TTC549 (cell line): ENCODE results near the gene COLEC12.

Experiments
- FAIRE-seq: peaks from 2 replicates; lab custom pipeline; 2012; peaks lifted over from hg19 to GRCh38; lab: Jason Lieb, UNC

The COLEC12 gene

DNA sequence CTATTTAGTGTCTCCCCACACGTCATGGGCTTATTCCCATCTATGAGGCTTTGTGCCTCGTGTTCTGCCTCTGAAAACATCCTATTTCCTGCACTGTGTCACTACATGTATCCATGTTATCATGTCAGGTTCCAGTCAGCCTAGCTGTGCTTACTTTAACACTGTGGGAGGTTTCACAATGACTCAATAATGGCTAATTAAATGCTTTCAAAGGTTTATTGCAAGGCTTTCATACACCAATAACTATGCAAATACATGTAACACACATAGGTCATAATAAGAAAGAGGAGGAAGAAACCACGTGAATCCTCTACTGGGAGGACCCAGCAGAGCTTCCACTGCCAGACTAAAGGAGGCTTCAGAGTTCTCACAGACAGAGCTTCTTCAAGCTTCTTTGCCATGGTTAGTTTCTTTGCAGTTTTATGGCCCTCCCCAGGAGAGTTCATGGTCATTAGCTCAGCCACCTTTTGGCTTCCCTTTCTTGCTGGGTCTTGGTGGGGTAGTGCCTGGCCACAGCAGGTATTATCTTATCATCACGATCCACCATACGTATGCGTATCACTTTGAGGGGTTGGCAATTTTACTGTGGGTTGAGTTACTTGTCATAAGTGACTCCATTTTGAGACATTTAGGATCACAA lies 5.1 kb upstream of the COLEC12 start:
- no peak for FAIRE-seq

DNA sequence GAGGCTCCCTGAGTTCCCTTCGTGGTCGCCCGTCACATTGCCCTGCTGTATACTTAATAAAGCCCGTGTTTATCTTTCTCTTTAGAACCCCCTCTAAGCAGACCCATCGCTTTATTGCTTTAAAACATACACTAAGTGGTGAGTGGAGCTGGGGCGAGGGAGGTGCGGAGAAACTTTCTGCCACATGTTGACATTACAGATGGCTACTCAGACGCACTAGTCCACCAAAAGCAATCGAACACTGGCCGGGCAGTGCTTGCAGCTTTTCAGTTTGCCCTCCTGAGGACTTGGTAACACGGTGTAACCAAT lies 859 bp upstream of the COLEC12 start:
- no peak for FAIRE-seq

GRCh38 chr18:499776-500631 lies 497 bp downstream of the COLEC12 start:
- no peak for FAIRE-seq

- FAIRE-seq = no peak
Observed at GRCh38 chr18:498931-499775, 1.3 kb downstream of the COLEC12 start.

GRCh38 chr18:497688-498087 lies 2.8 kb downstream of the COLEC12 start:
- FAIRE-seq = no peak

DNA sequence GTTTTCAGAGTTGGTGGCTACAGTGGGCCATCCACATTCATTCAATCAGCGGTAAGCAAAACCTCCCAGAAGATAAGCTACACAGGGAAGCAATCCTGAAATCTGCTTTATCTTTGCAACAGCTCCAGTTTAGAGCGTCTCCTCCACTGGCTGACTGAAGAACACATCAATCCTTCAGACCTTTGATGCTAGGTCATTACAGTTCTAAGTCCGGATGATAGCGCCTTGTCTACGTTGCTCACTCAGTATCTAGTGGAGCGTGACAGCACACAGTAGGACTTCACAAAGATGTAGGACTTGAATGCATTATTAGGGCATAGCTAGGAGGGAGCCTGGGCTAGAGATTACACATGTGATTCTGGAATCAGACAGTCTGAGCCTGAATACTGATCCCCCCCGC lies 5.0 kb downstream of the COLEC12 start:
- FAIRE-seq = no peak

GRCh38 chr18:495017-495416 lies 5.5 kb downstream of the COLEC12 start:
- FAIRE-seq = no peak

GRCh38 chr18:493986-494983 lies 6.2 kb downstream of the COLEC12 start:
- no peak for FAIRE-seq

GRCh38 chr18:492451-492850 lies 8.1 kb downstream of the COLEC12 start:
- no peak for FAIRE-seq

DNA sequence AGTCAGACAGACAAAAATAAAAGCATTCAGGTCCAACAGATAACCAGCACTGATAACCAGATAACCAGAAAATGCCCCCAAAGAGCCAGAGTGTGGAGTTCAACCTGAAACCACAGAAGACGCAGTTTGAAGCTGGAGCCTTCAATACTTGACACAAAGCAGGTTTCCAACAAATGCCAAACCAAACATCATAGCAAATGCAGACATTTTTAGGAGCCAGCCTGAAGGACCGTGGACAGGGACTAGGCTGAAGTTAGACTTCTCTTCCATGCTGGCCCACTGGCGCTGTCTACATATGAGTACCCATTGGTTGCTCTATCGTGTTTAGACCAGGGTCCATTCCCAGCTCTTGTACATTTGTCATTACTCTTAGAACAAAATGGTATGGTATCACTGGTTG lies 9.9 kb downstream of the COLEC12 start:
- no peak for FAIRE-seq

DNA sequence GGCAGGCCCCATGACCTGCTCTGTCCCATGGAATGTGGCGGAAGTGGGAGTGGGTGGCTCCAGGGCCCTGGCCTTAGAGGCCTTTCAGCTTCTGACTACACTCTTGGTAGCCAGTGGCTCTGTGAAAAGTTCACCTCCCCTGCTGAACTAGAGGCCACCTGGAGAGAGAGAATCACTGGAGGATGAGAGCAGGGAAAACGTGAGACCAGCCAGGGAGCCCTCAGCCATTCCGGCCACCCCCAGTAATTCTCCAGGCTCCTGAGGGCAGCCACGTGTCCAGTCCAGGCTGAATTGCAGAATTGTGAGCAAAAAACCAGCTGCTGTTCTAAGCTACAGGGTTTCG lies 10.5 kb downstream of the COLEC12 start:
- FAIRE-seq = no peak

DNA sequence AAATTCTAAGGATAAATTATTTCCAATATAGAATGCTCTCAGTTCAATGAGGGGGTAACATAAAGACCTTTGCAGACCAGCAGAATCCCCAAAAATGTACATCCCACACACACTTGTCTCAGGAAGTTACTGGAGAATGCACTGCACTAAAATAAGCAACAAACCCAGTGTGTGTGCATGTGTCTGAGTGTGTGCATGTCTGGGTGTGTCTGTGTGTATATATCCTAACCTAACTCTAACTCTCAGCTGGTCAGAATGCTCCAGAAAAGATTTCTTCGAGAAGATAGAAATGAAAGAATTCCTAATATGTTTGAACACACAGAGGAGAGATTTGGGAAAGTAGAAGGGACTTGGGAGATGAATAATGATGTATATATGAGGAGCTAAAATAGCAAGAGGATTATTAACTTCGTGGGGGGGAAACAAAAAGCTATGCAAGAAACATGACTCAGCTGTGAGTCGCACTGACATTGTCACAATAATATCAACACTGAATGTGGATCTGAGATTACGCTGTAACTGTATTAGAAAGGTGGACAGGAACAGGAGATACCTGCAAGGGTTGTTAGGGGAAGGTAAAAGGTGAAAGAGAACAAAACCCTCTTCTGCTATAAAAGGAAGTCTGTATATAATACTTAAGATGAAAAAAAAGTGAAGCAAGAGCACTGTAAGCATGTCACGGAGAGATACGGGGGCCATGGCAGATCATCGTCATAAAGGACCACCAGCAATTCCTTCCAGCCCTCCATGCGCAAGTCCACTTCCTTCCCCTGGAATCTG lies 11.1 kb downstream of the COLEC12 start:
- FAIRE-seq = no peak

- FAIRE-seq = no peak
Observed at GRCh38 chr18:486929-487740, 13.4 kb downstream of the COLEC12 start.

DNA sequence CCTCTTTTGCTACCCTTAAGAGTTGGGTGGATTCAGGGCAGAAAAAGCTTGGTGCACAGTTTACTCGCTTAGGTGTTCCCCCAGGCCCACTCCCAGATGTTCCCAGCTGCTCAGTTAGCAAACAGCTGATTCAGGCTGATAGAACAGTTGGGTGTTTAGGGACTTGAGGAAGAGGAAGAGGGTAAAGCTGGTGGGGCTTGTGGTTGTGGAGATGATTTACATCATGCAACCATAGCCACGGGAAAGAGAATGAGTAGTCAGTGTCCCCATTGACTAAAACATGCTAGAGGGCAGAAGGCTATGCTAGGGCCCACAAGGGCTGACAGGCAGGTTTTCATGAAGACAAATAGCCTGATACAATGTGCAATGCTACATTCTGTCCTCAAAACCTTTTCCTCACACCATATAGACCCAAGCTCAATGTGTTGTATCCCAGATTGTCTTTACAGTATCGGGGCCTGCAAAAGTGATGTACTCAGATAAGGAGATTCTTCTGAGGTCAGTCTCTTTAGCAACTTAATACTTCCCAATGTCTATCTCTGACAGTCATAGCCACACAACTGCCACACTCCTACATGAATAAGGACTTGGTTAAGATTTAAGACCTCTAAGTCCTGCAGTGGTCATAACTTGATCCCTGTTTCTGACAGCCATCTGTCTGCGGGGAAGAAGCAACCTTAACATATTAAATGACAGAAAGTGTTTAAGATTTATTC lies 15.6 kb downstream of the COLEC12 start:
- no peak for FAIRE-seq

DNA sequence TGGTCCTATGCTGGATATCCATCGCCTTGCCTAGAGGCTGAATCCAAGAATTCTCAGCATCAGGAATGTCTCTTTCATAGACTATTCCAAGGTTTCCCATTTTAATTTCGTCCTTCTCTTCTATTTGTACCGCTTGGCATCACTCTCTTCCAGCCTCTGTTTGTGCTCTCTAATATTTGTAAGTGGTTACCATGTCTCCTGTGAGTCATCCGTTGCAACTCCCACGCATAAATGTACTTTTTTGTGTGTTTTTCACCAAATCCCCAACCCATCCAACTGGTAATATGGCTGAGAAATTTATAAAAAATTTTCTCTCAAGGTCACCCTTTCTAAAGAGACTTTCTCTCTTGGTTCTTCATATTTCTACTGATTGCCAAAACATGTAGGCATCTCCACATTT lies 21.8 kb downstream of the COLEC12 start:
- FAIRE-seq = no peak

DNA sequence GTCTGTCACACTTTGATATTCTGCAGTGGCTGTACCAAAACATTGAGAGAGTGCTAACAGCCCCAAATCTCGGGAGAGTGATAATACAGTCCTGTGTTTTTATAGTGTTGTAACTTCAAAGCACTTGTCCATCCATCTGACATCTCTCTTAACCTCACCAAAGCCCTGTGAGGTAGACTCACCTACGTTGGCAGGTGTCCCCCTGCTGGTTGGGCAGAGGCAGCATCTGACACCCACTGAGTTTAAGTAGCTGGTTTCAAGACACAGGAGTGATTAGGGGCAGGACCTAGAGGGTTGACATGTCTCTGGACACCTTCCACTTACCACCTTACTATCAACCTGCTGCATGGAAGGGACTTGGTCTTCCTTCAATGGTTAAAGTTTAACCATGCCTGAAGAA lies 22.9 kb downstream of the COLEC12 start:
- FAIRE-seq = no peak

- no peak for FAIRE-seq
Observed at GRCh38 chr18:476251-476664, 24.2 kb downstream of the COLEC12 start.

- FAIRE-seq = no peak
Observed at GRCh38 chr18:475202-476031, 25.1 kb downstream of the COLEC12 start.

DNA sequence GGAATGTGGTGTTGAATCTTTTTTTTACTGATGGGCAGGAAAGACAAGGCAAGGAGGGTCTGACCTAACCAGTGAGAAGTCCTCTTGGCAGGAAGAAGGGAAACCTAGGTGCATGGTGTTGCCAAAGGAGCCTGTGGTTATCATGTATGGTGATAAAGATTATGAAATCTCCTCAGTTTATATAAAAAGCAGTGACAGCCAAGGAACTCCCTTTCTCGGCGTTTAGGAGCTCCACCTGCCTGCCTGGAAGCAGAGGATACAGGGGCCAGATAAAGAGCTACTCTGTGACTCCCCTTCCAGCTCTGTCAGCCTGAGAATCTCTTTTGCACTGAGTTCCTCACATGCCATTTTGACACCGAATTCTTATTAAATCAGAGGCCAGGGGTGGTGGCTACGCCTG lies 26.1 kb downstream of the COLEC12 start:
- FAIRE-seq = no peak
